Breast epithelium (tissue), 3 donors: ENCODE data around the gene ADCY5.

Experiments
- CTCF ChIP-seq, 3 donors: fragments of 450-650 bp; IDR thresholded peaks; one replicate each; pipeline ENCODE4 v1.5.1; 2016 to 2017; ENCODE audit warnings: antibody characterized with exemption in 3 of 3, mild to moderate bottlenecking in 3 of 3, moderate library complexity in 3 of 3
- POLR2A ChIP-seq: fragments of 450-650 bp; IDR thresholded peaks from one replicate; pipeline ENCODE4 v1.6.1; 2016; ENCODE audit warnings: antibody characterized with exemption, mild to moderate bottlenecking, moderate library complexity
- POLR2AphosphoS5 ChIP-seq, 3 donors: sonication (generic); formaldehyde crosslinking; IDR thresholded peaks; one replicate each; pipeline ENCODE4 v1.6.1; 2017; ENCODE audit warnings: antibody characterized with exemption in 3 of 3

DNA sequence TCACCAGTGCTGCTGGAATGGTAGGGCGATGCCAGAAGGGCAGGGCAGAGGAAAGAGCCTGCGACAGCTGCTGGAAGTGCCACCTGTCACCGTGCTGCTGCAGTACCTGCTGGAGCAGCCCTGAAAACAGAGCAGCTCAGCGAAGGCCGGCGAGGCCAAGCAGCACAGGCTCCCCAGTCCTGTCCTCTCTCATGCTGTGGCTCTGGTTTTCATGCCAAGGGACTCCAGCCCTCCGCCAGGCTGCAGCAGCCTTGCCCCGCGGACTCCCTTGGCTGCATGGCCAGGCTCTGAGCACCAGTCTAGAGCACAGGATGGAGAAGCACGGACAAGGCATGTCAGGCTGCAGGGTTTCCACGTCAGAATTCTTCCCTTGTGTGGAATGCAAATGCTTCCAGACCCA is 43.9 kb downstream of the ADCY5 start:
- TF ChIP-seq CTCF (IDR thresholded peaks at IDR 0.05) (no peak), POLR2AphosphoS5 (IDR thresholded peaks at IDR 0.05) (no peak), POLR2A (no peak)
